DMS 273 treated with DMSO at 0.1 percent for 48 hours (cell line): ENCODE data around the gene CCDC136.

Source experiments
- DNase-seq: peaks from one replicate; lab custom pipeline; 2025; lab: John Stamatoyannopoulos, UW

CCDC136 gene

DNA sequence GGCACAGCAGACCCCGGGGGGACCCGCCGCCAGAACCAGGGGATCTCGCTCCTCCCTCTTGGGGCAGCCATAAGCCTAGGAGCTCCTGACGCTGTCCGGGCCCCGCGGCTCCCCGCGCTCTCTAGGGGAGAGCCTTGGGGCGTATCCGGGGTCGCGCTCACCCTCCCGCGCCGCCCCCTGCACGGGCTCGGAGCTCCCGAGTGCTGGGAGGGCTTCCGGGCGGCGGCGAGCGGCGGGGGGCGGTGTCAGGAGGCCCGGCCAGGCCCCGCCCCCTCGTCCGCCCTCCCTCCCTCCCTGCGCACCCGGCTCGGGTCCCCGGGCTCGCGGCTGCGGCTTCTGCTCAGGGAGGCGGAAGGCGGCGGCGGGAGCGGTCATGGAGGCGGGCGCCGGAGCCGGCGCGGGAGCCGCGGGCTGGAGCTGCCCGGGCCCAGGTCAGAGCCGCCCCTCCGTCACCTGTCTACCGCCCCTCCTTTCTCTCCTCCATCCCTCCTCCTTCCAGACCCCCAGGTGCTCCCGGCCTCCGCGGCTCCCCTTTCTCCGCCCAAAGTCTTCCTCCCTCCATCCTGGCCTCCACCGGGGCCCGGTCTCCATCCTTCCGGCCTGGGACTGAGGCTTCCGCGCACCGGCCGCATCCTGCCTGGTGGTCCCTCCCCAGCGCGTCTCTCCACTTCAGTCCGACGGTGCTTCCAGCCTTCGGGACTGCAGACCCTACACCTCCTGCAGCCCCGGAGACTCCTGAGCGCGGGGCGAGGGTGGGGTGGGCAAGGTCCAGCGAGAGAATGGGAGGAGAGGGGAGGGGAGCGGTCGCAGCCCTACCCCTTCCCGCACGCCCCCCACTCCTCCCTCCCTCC is at the start of gene CCDC136:
CCDC136 (plus strand) TSS at position 848 of the 851 bp plus-strand sequence. CDS start 444 bp downstream, outside the sequence.
- peak; percentile 23 for DNase-seq

- no peak for DNase-seq
Observed at GRCh38 chr7:128742206-128742605, 49.6 kb upstream of the CCDC136 start.

DNA sequence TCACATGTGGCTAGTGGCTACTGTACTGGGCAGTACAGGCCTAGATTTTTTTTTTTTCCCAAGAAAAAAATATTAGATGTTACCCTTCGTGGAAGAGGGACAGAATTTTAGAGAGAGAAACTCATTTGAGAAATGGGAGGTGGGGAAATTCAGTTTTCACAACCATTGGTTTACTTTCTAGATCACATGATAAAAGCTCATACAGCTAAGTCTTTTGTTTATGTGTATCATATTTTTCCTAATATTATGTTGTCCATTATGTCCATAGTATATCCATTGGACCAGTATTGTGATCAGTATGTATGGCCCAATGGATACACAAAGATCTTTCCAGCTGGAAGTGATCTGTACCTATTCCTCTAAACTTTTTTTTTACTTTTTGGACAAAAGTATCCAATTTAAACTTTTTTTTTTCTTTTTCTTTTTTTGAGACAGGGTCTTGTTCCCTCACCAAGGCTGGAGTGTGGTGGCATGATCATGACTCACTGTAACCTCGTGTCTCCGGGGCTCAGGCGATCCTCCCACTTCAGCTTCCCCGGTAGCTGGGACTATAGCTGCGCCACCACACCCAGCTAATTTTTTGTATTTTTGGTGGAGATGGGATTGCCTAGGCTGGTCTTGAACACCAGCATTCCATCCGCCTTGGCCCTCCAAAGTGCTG is 48.5 kb upstream of the CCDC136 start:
- no peak for DNase-seq

GRCh38 chr7:128744366-128744905 is 47.3 kb upstream of the CCDC136 start:
- DNase-seq = no peak

- no peak for DNase-seq
Observed at GRCh38 chr7:128745706-128746105, 46.1 kb upstream of the CCDC136 start.

- DNase-seq = no peak
Observed at GRCh38 chr7:128747327-128748079, 44.3 kb upstream of the CCDC136 start.

DNA sequence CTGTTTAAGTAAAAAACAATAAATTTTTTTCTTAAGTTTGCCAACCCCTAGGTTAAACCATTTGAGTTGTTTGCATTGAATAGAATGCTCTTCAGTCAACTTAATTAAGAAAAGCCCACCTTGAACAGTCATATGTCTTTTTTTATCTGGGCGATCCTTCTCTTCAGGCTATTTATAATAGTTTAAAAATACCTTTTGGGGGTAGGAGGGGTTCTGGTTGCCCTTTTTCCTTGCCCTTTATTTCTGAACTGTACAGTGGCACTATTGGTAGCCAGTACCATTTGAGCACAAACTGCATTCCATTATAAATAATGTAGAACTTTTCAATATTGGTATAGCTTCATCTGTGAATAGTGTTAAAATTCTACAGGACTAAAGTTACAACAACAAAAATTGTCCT is 39.5 kb upstream of the CCDC136 start:
- DNase-seq = no peak

DNA sequence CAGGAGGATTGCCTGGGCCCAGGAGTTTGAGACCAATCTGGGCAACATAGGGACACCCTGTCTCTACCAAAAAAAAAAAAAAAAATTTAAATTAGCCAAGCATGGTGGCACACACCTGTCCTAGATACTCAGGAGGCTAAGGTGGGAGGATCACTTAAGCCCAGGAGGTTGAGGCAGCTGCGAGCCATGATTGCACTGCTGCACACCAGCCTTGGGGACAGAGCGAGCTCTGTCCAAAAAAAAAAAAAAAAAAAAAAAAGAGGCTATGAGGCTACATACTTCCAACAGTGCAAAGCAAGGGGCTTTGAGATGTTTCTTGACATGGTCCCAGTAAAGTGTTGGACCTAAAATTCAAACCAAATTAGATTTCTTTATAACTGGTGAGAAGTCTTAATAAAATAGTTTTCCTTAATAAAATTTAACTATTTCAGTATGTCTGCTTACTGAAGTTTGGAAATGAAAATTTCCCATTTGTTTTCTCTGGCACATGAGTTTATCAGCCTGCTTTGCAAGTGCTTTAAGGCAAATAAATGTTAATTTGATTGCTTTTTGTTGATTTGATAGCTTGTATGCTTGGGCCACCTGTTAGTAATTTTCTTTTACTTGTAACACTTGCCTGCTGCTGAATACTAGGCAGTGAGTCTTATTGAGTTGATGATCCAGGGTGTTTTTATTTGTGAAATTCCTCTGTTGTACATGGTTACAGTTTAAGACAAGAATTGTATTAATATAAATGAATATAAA is 36.5 kb upstream of the CCDC136 start:
- peak; percentile 84 for DNase-seq

DNA sequence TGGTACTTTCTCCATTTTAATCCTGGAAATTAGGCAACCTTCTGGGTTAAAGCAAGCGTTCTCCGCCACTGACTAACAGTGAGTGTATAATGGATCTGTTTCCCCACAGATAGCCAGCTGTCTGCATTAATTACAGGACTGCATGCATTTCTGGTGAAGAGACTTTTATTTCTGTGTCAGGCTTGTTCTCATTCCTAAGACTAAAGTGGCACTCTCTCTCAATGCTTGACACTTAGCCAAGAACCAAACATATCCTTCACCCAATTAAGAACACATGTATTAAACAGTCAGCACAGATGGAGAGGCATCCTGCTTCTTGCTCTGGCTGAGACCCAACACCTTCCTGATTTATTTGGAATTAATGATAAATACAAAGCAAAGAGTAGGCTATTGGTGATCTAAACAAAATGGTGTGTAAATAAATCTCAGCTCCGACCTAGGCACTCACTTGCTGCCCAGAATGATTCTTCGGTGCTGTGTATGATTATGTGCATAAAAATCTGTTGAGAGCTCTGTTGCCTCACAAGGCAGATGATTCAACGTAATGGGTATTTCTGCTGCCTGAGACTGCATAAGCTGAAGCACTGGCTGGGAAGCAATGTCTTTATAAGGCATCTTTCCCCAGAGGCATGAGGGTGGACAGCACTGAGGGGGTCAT is 35.8 kb upstream of the CCDC136 start:
- peak; percentile 97 for DNase-seq

- no peak for DNase-seq
Observed at GRCh38 chr7:128757203-128757602, 34.6 kb upstream of the CCDC136 start.

DNA sequence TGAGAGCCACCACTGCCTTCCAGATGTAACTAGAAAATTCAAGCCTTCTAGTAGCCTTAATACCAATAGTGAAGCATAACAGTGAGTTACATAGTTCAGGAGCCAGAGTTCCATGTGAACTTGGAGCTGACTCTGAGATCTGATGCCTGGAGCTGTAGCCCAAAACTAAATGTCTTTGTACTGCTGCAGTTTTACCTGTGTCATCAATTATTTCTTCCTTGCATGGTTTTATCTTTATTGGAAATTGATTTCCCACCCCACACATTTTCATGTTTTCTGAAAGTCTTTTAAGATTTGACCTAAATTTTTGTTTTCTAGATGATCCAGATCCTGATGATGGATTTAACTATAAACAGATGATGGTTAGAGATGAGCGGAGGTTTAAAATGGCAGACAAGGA is 33.2 kb upstream of the CCDC136 start:
- no peak for DNase-seq

DNA sequence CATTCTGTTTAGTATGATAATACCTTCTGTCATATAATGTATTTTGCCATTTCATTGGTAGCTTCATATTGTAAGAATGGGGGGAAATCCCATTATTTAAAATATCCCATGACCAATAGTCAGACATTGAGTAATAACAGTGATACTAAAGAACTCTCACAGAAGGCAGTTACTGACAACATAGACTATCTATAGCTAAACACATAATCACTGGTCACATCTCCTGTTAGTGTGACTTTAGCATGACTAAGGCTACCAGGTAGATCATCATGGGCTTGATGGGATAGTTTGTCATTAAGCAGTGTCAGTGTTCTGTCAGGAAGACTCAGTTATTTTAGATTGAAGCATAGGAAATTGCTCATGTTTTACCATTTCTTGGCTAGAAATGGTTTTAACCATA is 32.5 kb upstream of the CCDC136 start:
- DNase-seq = no peak

DNA sequence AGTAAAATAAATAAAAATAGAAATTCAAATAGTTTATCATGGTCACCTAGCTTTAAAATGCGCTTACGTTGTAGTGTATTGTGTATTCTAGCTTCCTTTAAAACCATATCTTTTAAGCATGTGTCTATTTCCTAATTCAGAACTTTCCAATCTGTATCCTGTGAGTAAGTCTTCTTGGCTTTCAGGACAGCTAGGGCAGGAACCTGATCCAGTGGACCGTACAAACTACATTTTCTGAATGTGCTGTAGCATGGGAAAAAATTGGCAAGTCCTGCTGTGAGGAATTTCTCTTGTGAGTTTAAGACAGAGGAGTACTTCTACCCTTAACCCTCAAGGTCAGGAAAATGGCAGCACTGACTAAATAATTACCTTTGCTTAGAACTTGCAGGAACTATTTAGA is 28.2 kb upstream of the CCDC136 start:
- no peak for DNase-seq

DNA sequence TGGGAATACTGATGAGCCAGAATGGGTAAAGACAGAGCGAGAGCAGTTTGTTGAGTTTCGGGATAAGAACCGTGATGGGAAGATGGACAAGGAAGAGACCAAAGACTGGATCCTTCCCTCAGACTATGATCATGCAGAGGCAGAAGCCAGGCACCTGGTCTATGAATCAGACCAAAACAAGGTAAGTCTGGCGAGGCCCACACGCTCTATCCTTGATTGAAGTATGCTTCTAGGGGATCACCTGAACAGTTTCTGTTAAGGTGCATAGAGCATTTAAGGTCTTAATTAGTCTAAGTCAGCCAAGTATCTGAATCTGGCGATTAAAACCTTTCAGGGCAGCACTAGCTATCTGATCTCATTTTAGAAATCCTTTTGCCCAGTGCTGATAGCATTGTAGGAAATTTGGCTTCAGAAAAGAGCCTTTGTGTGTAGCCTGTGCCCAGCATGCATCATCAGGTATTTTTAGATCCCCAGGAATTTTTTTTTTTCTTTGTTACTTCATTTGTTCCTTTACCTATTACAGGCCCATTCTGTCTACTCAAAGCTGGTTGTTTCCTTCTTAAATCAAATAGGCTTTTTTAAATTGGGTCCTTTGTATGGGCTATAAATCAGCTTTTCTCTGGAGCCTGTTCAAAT is 24.2 kb upstream of the CCDC136 start:
- no peak for DNase-seq

- no peak for DNase-seq
Observed at GRCh38 chr7:128770233-128770632, 21.5 kb upstream of the CCDC136 start.

DNA sequence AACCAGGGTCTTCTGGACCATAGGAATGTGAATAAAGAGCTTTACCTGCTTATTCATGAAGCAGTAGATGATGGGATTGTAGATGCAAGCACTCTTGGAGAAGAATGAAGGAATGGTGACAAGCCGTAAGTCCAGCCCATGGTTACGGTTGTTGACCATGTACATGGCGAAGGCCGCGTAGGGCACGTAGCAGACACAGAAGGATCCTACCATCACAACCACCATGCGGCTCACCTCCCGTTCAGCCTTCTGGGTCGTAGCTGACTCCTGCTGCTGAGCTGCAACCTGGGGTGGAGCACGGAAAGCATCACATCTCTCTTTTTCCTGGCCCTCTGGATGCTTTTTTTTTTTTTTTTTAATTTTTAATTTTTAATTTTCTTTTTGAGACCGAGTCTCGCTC is 18.2 kb upstream of the CCDC136 start:
- DNase-seq = no peak

DNA sequence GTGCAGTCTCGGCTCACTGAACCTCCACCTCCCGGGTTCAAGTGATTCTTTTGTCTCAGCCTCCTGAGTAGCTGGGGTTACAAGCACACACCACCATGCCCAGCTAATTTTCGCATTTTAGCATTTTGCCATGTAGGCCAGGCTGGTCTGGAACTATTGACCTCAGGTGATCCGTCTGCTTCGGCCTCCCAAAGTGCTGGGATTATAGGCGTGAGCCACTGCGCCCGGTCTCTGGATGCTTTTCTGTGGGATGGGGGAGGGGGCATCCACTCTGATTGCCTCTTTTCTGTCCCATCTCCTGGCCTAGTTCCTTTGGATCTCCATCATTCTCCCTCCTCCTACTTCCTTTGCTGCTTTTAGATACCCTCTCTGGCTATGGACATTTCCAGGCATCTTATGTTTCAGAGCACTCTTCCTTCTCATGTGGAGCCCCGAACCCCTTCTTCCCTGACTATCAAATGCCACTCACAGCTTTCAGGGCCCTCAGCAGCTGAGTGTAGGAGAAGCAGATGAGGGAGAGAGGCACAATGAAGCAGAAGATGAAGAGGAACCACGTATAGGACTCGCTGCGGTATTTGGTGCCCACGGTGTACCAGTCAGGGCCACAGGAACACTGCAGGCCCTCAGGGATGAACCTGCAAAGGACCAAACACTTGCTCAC is 17.6 kb upstream of the CCDC136 start:
- DNase-seq = no peak

DNA sequence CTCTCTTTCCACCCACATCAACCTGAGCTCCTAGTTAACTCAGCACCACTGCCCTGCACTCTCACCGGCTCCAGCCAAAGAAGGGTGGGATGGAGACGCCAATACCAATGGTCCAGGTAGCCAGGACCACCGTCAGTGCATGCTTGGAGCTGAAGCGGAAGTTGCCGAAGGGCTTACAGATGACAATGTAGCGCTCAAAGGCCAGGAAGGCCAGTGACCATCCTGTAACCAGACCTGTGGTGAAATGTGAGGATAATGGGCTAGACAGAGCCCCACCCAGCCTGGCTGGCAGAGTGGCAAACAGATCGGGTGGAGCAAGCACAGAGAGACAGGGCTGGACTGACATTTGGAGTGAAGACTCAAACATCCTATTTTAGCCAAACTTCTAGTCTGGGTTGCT is 16.8 kb upstream of the CCDC136 start:
- DNase-seq = no peak

- DNase-seq = no peak
Observed at GRCh38 chr7:128775744-128776474, 15.9 kb upstream of the CCDC136 start, which contains the start of gene OPN1SW. OPN1SW (minus strand) TSS chr7:128775794; CDS start chr7:128775781, 13 bp downstream.
